PFSK-1 (cell line): ENCODE measurements around the gene NOD2.

ENCODE experiments used
- FOXP2 ChIP-seq: optimal IDR thresholded peaks from 2 replicates; pipeline ENCODE3; 2011; ENCODE audit warnings: borderline replicate concordance, control low read depth, inconsistent platforms; ENCODE audit not compliant: insufficient read depth; ENCODE audit errors: extremely low read length, extremely low read depth
- POLR2AphosphoS5 ChIP-seq: IDR thresholded peaks from 2 replicates; pipeline ENCODE4 v1.6.1; 2012; ENCODE audit warnings: low read depth, mild to moderate bottlenecking, control low read depth, low read length, moderate library complexity
- SIN3A ChIP-seq: IDR thresholded peaks from 2 replicates; pipeline ENCODE4 v1.6.1; 2012; ENCODE audit warnings: mild to moderate bottlenecking, low read length, moderate library complexity, borderline replicate concordance; ENCODE audit not compliant: insufficient read depth
- TAF1 ChIP-seq: IDR thresholded peaks from 2 replicates; pipeline ENCODE4 v1.6.1; 2012; ENCODE audit warnings: low read length, control low read depth, borderline replicate concordance; ENCODE audit not compliant: insufficient read depth
- TF ChIP-seq, protein P1 (sequence below), 2 experiments: IDR thresholded peaks; 2 replicates each; pipeline versions ENCODE4 v1.6.1 to v1.8.0; 2011 to 2012; ENCODE audit warnings: low read depth in 2 of 2, low read length in 2 of 2, control low read depth in 1 of 2, inconsistent platforms in 1 of 2, mild to moderate bottlenecking in 1 of 2, moderate library complexity in 1 of 2; ENCODE audit not compliant: insufficient read depth in 1 of 2

The NOD2 gene

GRCh38 chr16:50744881-50745280 is 51.5 kb downstream of the NOD2 start:
- TF ChIP-seq FOXP2, result no peak
- TF ChIP-seq, protein P1, sequence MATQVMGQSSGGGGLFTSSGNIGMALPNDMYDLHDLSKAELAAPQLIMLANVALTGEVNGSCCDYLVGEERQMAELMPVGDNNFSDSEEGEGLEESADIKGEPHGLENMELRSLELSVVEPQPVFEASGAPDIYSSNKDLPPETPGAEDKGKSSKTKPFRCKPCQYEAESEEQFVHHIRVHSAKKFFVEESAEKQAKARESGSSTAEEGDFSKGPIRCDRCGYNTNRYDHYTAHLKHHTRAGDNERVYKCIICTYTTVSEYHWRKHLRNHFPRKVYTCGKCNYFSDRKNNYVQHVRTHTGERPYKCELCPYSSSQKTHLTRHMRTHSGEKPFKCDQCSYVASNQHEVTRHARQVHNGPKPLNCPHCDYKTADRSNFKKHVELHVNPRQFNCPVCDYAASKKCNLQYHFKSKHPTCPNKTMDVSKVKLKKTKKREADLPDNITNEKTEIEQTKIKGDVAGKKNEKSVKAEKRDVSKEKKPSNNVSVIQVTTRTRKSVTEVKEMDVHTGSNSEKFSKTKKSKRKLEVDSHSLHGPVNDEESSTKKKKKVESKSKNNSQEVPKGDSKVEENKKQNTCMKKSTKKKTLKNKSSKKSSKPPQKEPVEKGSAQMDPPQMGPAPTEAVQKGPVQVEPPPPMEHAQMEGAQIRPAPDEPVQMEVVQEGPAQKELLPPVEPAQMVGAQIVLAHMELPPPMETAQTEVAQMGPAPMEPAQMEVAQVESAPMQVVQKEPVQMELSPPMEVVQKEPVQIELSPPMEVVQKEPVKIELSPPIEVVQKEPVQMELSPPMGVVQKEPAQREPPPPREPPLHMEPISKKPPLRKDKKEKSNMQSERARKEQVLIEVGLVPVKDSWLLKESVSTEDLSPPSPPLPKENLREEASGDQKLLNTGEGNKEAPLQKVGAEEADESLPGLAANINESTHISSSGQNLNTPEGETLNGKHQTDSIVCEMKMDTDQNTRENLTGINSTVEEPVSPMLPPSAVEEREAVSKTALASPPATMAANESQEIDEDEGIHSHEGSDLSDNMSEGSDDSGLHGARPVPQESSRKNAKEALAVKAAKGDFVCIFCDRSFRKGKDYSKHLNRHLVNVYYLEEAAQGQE (IDR thresholded peaks at IDR 0.05; ENCODE audit: insufficient read depth in 1 of 2, low read depth in 2 of 2, low read length in 2 of 2), result no peak
- no peak for TF ChIP-seq TAF1
- TF ChIP-seq SIN3A, result no peak

DNA sequence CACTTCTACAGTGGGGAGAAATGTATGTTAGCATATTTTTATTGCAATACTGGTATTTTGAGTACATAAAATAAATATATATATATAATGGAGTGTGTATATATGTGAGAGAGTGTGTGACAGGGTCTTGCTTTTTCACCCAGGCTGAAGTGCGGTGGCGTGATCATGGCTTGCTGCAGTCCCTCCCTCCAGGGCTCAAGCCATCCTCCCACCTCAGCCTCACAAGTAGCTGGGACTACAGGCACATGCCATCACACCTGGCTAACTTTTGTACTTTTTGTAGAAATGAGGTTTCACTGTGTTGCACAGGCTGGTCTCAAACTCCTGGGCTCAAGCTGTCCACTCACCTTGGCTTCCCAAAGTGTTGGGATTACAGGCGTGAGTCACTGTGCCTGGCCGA is 52.5 kb downstream of the NOD2 start:
- TF ChIP-seq, protein P1 (IDR thresholded peaks at IDR 0.05; ENCODE audit: insufficient read depth in 1 of 2, low read depth in 2 of 2, low read length in 2 of 2), result no peak
- TF ChIP-seq TAF1 (no peak), POLR2AphosphoS5 (no peak), FOXP2 (no peak), SIN3A (no peak)

- TF ChIP-seq FOXP2, result no peak
- TF ChIP-seq, protein P1 (IDR thresholded peaks at IDR 0.05; ENCODE audit: insufficient read depth in 1 of 2, low read depth in 2 of 2, low read length in 2 of 2), result no peak
- TF ChIP-seq SIN3A, result no peak
- TF ChIP-seq POLR2AphosphoS5, result no peak
- TF ChIP-seq TAF1, result no peak
These were observed 54.0 kb downstream of the NOD2 start for GRCh38 chr16:50747207-50747956.

DNA sequence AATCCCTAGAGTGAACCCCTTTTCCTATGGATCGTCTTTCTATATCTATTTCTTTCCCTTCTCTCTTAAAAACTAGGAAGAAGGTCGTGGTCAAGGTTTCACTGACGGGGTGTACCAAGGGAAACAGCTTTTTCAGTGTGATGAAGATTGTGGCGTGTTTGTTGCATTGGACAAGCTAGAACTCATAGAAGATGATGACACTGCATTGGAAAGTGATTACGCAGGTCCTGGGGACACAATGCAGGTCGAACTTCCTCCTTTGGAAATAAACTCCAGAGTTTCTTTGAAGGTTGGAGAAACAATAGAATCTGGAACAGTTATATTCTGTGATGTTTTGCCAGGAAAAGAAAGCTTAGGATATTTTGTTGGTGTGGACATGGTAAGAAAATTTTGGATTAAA is 58.1 kb downstream of the NOD2 start:
- TF ChIP-seq TAF1 (no peak), FOXP2 (no peak), SIN3A (no peak)
- TF ChIP-seq, protein P1 (IDR thresholded peaks at IDR 0.05; ENCODE audit: insufficient read depth in 1 of 2, low read depth in 2 of 2, low read length in 2 of 2), result no peak
